Inflammatory macrophage treated with lipopolysaccharide for 1 hour (primary cell): ENCODE results near the gene MRPL27.
"Not testable (repeated sequence)": the region's sequence is repeated elsewhere in the genome, so short reads cannot be mapped to it uniquely, and the experiment has no call there.

Source experiments
- DNase-seq, 2 donors: peaks; one replicate each; pipeline ENCODE4 v3.0.0-alpha.2; 2020 to 2022

Gene MRPL27

DNA sequence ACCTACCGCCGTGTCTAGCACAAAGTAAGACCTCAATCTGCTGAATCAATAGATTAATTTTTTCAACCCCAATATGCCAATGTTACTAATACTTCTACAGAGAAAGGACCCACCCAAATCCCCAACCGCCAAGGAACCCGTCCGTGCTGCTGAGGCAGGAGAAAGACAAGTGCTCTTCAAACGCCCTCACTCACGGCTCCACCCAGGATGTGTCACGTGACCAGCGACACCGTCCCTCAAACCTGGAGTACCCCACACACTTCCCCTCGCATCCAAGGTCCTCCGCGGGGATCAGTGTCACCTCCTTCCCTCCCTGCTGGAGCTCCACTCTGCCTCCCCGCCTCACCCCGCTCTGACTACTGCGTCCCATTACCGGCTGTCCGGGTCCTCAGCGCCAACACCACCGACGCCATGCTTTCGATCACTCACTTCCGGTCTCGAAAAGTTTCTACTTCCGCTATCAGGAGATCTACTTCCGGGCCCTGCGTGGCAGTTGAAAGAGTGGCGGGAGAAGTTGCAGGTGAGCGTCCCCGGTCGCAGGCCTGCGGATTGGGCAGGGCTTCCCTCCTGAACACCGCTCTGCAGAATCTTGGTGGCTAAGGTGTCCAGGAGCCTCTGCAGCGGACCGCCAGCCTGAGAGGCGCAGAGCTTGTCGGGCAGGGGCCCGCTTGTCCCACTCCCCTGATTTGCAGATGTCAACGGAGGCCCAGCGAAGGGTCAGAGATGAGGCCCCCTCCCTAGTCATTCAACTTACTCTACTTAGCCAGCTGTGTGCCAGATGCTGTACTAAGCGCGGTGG lies at the start of gene MRPL27, which contains the start of gene EME1:
MRPL27 (minus strand) TSS at position 427 of the 799 bp plus-strand sequence; CDS start at position 413, 14 bp downstream.
EME1 (plus strand) TSS at position 472 of the 799 bp plus-strand sequence. CDS start 1,980 bp downstream, outside the sequence.
- peak; percentile 81 to 86 for DNase-seq

DNA sequence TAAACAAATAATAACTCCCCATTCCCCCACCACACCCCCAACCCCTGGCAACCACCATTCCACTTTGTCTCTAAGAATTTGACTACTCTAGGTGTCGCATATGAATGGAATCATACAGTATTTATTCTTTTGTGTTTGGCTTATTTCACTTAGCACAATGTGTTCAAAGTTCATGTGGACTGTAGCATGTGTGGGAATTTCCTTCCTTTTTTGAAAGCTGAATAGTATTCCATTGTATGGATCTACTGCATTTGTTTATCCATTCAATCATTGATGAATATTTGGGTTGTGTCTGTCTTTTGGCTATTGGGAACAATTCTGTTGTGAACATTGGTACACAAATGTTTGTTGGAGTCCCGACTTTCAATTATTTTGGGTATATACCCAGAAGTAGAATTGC lies 49.8 kb upstream of the MRPL27 start:
- no peak for DNase-seq

DNA sequence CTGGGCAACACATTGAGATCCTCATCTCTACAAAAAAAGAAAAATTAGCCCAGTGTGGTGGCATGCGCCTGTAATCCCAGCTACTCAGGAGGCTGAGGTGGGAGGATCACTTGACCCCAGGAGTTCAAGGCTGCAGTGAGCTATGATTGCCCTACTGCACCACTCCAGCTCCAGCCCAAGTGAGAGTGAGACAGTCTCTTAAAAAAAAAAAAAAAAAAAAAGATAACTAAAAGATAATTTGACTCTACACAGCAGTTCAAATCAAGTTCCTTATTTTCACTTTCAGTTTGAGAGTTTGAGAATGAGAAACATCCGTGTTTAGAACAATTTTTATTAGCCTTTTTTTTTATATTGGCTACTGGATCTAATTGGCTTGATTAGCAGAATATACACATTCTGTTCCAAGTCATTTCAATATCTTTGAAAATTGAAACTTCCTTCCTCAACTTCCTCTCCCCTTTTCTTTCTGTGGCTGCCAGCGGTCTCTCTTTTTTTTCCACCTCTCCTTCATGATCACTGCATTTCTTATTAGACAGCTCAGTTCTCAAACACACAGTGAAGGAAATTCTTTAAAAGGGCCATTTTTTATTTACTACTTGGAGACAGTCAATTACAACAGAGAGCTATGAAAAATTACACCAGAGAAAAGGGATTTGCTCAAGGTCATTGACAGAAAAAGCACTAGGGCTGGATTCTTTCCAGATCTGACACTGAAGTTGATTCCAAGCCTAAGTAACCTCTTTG lies 48.5 kb upstream of the MRPL27 start:
- DNase-seq, result peak; percentile 40 to 42

DNA sequence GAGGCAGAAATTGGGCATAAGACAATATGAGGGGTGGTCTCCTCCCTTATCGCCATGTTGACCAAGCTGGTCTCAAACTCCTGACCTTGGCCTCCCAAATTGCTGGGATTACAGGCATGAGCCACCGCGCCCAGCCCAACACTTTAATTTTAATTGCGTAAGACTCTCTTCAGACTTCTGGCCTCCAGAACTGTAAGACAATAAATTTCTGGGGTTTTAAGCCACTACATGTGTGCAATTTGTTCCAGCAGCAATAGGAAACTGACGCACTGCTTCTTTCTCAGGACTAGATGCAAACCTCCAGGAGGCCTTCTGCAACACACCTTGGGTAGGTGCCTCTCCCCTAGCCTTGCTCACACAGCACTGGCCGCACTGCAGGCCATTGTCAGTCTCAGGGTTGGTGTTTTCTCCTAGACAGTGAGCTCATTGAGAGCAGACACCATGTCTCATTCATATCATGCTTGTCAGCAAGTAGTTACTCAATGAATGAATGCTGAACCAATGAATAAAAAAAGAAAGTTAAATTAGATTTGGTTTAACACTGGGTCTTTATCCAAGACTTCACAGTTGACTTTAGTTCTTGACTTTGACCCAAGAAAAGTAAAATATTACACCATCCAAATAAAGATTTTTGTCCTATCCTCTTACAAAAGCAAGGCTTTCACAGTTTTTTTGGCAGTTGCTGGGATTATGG lies 47.6 kb upstream of the MRPL27 start:
- no peak for DNase-seq

DNA sequence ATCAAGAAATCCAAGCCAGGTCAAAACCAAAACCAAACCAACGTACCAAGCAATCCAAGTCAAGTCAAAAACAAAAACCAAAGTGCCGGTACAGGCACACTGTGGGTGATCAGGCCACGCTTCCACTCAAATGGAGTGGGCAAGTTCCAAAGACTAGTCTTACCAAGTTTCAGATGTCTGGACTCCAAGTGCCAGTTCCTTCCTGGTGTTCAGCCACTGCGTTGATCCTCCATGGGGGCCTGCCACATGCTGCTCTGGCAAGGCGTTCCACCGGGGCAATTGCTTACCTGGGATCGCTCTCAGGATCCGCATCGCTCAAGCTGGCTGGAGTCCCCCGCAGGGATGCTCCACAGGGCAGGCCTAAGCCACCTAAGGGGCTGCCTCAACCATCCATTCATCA lies 46.6 kb upstream of the MRPL27 start:
- not testable (repeated sequence) for DNase-seq

DNA sequence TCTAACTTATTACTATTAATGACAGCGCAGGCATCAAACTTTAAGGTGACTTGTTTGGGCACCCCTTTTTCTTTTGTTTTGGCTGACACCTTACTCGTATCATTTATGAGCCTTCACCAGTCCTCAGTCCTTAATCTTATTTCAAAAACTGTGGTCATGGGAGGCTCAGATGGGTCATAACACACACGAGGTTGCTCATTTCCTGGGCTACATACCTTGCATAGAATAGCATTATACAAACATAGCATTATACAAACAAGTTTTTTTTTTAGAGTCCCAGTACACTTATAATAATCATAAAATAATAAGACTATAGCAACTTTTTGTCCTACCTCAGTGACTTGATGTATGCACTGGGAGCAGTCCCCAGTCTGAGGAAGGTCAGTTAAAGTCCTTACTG lies 41.8 kb upstream of the MRPL27 start:
- DNase-seq, result no peak

DNA sequence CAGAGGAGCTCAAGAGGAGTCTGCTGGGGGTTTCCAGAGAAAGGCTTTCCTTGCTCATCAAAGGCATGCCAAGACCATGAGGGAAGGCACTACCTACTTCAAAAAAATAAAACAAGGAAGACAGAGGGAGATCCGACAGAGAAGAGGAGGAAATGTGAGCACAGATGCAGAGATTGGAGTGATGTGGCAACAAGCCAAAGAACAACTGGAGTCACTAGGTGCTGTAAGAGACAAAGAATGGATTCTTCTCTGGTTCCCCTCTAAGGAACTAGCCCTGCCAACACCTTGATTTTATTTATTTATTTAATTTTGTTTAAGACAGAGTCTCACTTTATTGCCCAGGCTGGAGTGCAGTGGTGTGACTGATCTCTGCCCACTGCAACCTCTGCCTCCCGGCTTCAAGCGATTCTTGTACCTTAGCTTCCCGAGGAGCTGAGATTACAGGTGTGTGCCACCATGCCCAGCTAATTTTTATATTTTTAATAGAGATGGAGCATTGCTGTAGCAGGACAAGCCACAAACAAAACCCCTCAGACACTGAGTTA lies 39.3 kb upstream of the MRPL27 start:
- no peak for DNase-seq

DNA sequence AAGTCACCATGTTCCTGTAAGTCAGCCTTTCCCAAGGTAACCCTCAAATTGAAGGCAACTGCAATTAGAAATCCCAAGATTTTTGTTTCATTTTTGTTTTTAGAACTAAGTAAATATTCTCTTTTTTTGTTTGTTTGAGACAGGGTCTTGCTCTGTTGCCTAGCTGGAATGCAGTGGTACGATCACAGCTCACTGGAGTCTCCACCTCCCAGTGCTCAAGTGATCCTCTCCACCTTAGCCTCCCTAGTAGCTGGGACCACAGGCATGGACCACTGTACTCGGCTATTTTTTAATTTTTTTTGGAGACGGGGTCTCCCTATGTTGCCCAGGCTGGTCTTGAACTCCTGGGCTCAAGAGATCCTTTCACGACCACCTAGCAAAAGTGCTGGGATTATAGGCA lies 34.9 kb upstream of the MRPL27 start:
- no peak for DNase-seq

DNA sequence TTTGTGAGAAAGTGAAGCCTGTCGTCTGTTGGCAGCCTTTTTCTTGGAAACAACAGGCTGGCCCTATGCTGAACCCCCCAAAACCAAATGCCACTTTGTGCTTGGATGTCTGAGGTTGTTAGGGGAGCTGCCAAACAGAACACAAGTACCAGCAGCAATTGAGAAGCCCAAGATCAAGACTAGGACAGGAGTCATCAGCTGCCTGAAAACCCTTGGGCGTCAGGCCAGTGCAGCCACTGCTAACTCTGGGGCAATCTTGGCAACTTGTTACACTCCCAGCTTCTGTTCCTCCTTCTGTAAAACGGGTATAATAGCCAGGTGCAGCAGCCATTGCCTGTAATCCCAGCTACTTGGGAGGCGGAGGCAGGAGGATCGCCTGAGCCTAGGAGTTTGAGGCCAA lies 33.6 kb upstream of the MRPL27 start:
- no peak for DNase-seq

DNA sequence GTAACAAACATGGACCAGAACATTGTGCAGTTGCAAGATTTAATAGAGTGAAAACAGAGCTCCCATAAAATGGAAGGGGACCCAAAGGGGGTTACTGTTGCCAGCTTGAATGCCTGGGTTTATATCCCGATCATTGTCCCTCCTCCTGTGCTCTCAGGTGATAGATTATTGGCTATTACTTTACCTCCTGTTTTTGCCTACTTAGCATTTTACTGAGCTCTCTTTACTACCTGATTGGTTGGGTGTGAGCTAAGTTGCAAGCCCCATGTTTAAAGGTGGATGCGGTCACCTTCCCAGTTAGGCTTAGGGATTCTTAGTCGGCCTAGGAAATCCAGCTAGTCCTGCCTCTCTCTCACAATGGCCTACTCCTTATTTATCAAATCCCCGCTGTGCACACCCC lies 32.4 kb upstream of the MRPL27 start:
- not testable (repeated sequence) for DNase-seq

DNA sequence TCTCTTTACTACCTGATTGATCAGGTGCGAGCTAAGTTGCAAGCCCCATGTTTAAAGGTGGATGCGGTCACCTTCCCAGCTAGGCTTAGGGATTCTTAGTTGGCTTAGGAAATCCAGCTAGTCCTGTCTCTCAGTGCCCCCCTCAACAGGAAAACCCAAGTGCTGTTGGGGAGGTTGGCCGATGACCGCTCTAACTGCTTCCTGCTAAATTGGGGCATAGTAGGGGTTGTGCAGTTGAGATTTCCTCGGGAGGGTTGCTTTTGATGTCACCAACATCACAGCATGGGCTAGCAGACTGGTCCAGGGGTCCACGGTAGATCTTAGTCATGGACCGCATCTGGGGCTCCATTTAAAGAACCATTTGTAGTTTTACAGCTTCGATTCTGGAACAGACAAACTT lies 26.6 kb upstream of the MRPL27 start:
- DNase-seq, result not testable (repeated sequence)

DNA sequence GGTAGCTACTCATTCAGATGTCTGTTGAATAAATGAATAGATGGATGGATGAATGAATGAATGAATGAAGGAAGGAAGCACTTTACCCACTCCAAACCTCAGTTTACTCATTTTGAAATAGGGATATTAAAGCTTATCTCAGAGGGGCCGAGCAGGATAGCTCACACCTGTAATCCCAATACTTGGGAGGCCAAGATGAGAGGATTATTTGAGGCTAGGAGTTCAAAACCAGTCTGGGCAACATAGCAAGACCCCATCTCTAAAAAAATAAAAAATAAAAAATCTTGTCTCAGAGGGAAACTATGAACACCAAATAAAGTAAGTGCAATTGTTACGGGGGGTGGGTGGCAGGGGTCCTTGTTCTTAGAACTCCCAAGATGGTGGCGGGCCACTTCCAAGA lies 25.7 kb upstream of the MRPL27 start:
- DNase-seq, result not testable (repeated sequence)

DNA sequence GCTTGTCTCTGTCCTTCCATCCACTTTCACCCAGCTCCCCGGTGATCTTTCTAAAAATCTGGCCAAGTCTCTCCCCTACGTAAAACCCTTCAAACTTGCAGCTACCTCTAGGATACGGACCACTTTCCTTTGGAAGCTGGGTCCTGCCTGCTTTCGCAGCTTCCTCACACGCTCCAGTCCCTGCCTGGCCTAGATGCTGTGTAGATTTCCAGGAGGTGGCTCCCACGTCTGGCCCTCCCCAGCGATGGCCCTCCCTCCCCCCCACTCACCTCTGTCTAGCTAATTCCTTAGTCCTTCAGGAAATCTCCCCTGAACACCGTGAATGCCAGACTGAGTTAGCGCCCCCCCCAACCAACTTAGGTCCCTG lies 24.9 kb upstream of the MRPL27 start:
- DNase-seq, result no peak

DNA sequence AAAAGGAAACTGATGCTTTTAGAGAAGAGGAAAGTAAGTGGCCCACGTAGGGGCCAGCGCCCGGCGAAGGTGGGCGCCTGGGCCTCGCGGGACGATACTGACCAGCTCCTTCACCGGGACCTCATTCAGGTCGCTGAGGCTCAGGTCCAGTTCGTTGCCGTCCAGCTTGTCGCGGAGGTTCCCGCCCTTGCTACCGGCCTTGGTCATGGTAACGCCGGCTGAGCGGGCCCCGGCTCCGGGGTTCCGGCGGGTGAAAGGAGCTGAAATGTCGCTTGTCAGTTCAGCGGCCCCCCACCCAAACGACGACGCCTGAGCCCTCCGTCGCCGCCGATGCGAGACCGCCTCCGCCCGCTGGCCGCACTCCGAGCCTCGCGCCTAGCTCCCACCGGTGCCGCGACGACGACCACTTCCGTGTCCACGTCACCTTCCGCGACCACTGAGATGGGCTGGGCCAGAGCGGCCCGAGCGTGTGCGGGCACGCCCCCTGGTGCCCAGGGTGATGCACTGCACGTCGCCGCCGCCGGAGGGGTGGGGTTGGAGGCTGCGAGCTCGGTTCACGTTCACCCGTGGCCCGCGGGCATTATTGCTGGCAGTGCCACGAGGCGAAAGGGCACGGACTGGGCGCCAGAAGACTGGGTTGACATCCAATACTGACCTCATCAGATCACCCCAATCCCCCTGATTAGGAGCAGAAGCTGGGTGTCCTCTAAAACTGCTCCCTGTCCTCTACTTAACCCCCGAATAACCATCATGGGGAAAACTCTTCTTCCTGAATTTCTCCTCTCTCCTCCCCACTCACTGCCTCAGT lies 24.3 kb upstream of the MRPL27 start, which contains the start of gene LRRC59:
LRRC59 (minus strand) TSS at position 413 of the 808 bp plus-strand sequence; CDS start at position 207, 206 bp downstream.
- DNase-seq, result peak; percentile 74 to 91

DNA sequence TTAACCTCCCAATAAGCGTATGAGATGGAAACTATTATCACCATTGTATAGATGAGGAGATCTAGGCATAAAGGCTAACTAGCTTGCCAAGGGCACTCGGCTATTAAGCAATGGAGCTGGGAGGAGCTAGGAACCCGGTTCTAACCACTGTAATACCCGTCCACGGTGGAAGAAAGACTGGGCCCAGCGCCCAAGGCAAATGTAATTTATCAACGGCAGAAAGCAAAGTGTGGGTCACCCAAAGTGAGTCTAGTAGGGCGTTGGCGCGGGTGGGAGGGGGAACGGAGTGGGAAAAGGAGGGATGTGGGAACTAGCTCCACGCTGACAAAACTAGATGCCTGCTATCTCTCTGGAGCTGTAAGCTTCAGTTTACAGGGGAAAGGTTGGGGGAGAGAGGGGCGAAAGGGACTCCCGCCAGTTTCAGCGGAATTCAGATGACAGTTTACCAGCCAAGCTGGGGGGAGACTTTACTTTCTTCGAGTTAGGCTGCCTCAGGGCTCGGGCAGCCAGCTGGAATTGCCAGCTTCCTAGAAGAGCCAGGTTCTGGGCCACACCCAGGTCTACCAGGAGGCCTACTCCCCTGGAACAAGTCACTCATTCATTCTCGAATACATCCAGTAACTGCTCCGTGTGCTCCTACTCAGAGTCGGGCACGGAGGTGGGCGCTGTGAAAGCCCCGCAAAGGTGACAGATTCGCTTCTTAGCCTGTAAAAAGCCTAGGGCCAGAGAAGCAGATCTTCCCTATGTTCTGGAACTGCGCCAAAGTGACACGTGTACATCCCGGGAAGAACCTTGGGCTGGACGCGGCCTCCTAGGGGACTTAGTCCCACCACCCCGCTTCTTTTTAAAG lies 23.5 kb upstream of the MRPL27 start:
- peak; percentile 41 to 61 for DNase-seq

DNA sequence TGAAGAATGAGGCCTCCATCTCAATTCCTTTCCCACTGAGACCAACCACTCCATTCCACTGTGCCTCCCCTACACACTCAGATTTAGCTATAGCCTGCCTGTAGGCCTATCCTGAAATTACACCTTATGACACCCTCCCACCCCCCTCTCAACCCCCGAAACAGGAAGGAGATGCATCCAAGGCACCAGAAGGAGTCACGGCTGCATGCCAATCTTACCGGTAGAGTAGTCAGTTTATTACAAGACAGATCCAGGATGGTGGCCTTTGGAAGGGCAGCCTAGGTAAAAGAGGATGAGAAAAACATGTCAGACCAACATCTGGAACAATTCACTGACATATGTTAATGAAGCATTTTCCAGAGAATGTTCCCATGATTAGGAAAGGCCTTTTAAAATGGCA lies 21.7 kb upstream of the MRPL27 start:
- DNase-seq, result peak in 1 of 2 donors; percentile 1

DNA sequence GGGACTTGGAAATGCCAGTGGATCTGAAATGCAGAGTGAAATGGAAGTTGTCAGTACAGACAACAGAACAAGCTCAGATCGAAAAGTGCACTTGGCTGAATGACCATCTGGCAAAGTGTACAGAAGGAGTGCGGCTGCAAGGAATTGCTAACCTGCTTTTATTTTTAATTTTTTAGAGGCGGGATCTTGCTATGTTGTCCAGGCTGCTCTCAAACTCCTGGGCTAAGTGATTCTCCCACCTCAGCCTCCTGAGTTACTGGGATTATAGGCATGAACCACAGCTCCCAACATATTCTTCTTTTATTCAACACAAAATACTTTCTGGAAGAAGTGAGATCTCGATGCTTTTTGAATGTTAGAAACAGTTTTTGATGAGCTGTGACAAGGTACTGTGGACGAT lies 20.7 kb upstream of the MRPL27 start:
- DNase-seq, result no peak

DNA sequence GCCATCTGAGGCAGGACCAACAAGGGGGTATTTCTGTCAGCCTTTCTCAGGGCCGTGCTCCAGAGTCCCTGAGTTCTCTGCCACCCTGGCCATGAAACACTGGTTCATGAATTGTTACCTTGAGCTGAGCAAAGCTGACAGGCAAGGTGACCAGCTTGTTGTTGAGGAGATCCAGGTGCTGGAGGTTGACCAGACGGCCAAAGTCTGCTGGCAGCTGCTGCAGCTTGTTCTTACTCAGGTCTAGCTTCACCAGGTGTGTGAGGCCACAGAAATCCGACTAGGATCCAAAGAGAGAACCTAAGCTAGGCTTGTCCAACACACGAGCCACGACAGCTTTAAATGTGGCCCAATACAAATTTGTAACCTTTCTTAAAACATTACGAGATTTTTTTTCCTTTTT lies 19.6 kb upstream of the MRPL27 start:
- DNase-seq, result no peak

DNA sequence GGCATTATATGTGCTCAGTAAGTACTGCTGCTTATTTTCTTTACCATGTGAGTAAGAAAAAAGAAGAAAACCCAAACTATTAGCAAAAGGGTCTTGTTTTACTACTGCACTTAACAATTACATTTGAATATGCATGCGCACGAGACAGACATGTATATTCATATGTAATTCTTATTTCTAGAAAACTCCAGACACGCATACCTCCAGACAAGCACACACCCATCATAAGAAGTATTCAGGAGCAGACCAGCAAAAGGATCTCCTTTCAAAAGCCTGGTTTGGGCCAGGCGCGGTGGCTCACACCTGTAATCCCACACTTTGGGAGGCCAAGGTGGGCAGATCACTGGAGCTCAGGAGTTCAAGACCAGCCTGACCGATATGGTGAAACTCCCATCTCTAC lies 16.6 kb upstream of the MRPL27 start:
- DNase-seq, result no peak

DNA sequence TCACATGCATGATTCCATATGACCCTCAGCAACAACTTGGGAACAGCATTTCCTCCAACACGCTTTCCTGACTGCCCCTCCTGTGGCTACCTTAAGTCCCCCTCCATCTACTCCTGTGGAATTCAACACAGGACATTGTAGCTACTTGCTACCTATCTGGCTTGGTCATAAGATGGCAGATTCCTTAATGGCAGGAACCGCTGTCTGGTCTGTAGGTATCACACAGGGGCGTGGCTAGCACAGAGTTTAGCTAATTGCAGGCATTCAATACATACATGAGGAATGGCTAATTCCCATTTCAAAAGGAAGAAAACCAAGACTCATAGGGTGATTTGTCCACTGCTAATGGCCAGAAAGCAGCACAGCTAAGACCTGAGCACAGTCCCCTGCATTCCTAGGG lies 15.7 kb upstream of the MRPL27 start:
- DNase-seq, result no peak

DNA sequence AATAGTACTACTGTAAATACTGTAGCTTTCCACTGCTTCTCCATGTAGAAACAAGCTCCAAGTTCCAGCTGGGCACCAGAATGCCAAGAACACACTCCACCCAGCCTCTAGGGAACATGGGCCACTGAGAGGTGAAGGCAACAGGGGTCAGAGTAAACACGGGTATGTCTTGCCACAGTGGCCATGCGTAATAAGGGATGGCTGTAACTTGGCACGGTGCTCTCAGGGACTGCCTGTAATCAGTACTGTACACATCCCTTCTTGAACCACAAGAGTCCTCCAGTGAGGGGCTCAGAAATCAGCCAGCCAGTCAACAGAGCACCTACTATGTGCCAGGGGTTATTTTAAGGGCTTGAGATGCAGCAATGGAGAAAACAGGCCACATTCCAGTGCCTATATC lies 13.5 kb upstream of the MRPL27 start:
- DNase-seq, result no peak
